Measurements from ENCODE around the gene KCNJ9.

DNA sequence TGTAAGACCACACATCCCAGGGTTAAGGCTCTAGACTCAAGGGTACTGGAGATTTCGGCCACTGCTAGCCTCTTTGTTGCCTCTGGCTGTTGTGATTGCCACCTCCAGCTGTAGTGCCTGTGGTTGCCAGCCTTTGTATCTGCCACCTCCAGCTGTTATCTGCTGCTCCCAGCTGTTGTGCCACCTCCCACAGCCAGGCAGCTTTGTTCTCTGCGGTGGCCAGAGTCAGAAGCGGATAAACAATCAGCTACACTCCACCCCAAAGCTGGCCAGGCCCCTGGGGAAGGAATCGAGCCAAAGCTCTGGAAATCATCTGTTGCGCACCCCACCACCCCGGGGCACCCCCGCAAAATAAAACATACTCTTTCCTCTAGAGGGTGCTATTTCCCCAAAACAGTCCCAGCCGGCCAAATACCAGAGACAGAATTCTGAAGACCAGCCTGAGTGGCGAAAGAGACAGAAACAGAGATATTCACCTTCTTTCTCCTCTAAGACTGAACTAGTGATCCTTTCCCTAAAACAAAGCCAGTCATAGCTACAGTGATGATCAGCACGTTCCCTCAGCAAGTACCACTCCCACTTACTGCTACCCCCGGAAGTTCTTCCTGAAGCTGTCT lies 34.7 kb upstream of the KCNJ9 start:
- TF ChIP-seq, protein P1, sequence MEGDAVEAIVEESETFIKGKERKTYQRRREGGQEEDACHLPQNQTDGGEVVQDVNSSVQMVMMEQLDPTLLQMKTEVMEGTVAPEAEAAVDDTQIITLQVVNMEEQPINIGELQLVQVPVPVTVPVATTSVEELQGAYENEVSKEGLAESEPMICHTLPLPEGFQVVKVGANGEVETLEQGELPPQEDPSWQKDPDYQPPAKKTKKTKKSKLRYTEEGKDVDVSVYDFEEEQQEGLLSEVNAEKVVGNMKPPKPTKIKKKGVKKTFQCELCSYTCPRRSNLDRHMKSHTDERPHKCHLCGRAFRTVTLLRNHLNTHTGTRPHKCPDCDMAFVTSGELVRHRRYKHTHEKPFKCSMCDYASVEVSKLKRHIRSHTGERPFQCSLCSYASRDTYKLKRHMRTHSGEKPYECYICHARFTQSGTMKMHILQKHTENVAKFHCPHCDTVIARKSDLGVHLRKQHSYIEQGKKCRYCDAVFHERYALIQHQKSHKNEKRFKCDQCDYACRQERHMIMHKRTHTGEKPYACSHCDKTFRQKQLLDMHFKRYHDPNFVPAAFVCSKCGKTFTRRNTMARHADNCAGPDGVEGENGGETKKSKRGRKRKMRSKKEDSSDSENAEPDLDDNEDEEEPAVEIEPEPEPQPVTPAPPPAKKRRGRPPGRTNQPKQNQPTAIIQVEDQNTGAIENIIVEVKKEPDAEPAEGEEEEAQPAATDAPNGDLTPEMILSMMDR (IDR thresholded peaks at IDR 0.05) = peak; percentile 25 to 58 (median 35)
- TF ChIP-seq POLR2AphosphoS5 (IDR thresholded peaks at IDR 0.05; ENCODE audit: insufficient read depth in 1 of 2, low read depth in 1 of 2) (no peak), POLR2A (IDR thresholded peaks at IDR 0.05) (no peak)
